ENCODE data around the gene RNF224.

Gene RNF224

DNA sequence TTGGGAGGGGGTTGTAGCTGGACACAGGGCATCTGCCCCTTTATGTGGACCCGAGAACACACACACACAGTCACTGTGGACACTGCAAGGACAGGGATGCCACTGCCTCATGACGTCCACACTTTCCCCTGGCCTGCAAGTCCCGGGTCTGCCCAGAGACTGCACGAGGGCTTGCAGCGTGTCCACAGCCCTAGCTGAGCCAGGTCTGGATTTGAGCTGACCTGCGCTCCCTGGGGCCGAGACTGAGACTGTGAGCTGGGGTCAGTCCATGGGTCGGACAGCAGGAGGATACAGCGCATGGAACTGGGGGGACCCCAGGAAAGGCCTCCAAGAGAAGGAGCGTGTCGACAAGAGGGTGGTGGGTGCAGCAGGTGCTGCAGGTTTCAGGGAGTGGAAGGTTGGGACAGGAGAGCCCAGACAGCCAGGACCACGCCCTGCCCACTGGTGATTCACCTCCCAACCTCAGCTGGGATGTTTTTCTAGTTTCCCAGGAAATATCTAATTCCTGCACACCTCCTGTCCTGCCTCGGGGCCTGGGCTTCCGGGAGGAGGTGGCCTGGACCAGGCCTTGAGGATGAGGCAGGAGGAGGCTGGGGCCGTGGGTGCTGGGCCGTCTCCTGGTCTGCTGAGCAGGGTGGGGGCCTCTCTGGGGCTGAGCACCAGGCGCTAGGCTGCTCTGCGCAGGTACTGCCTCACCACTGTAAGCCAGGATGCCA is 806 bp upstream of the RNF224 start:
- DNase-seq (ENCODE audit: low read depth in 2 of 3, low spot score in 1 of 3) = no peak

GRCh38 chr9:137227853-137228505 is 677 bp downstream of the RNF224 start:
- no peak for DNase-seq (ENCODE audit: low read depth in 2 of 3, low spot score in 1 of 3)

DNA sequence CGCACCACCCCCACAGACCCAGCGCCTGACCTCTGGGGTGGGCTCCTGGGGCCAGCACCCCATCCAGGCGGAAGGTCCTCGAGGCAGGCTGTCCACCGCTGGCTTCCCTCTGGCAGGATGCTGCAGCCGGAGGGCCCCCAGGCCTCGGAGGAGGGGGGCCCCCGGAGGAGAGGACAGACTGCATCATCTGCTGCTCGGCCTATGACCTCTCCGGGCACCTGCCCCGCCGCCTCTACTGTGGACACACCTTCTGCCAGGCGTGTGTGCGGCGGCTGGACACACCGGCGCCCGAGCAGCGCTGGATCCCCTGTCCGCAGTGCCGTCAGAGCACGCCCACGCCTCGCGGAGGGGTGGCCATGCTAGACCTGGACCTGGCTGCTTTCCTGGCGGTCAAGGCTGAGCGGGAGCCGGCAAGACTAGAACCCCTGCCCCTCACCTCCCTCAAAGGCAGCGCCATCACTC is 1.2 kb downstream of the RNF224 start:
- no peak for DNase-seq (ENCODE audit: low read depth in 2 of 3, low spot score in 1 of 3)

- DNase-seq (ENCODE audit: low read depth in 2 of 3, low spot score in 1 of 3) = no peak
Observed at GRCh38 chr9:137228968-137229896, 1.9 kb downstream of the RNF224 start.

GRCh38 chr9:137229903-137230704 is 2.8 kb downstream of the RNF224 start:
- no peak for DNase-seq (ENCODE audit: low read depth in 2 of 3, low spot score in 1 of 3)

DNA sequence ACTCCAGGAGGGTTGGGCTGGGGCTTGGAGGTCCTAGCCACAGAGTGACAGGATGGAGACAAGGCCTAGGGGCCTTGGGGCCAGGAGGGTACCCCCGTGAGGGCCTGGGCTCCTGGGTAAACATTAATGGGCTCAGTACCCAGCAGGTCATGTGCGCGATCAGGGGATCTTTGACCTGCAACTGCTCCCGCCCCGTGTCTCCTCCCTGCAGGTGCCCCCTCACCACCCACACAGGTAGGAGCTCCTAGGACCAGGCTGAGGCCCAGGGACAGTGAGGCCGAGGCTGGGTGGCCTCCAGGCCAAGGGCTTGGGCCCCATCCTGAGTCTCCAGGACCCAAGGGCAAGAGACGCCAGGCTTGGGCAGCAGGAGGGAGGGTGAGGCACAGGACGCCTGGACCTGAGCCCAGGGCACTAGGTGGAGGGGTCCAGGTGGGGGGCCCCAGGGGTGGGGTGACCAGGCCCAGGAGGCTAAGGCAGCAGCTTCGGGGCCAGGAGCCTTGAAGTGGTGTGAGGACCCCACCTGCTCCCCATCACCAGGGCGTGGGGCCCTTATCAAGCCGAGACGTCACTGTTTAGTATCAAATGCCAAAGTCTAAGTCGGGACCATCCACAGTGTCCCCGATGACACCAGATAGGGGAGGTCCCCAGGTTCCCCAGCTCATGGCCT is 3.5 kb downstream of the RNF224 start, which contains the start of gene SLC34A3:
Gene SLC34A3 (plus strand): TSS at position 197 of the 667 bp plus-strand sequence. CDS start 802 bp downstream, outside the sequence.
- DNase-seq (ENCODE audit: low read depth in 2 of 3, low spot score in 1 of 3) = no peak

- DNase-seq (ENCODE audit: low read depth in 2 of 3, low spot score in 1 of 3) = no peak
Observed at GRCh38 chr9:137231372-137232039, 4.2 kb downstream of the RNF224 start.

DNA sequence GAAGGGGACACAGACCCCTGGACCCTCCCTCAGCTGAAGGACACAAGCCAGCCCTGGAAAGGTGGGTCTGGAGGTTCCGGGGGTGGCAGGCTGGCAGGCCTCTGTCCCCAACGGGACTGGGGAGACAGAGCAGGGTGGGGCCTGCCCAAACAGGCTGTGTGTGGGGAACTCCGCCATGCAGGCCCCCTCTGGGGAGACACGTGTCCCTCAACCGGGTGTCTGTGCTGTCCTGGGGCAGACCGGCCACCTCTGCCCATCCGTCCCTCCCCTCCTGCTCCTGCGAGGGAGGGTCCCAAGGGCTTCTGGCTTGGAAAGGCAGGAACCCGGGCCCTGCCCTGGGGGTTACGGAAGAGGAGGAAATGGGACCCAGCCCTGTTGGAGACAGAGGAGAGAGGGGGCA is 4.8 kb downstream of the RNF224 start:
- no peak for DNase-seq (ENCODE audit: low read depth in 2 of 3, low spot score in 1 of 3)

GRCh38 chr9:137232510-137232909 is 5.2 kb downstream of the RNF224 start:
- DNase-seq (ENCODE audit: low read depth in 2 of 3, low spot score in 1 of 3) = no peak

GRCh38 chr9:137233143-137233980 is 6.1 kb downstream of the RNF224 start:
- no peak for DNase-seq (ENCODE audit: low read depth in 2 of 3, low spot score in 1 of 3)

- DNase-seq (ENCODE audit: low read depth in 2 of 3, low spot score in 1 of 3) = no peak
Observed at GRCh38 chr9:137234055-137234697, 6.9 kb downstream of the RNF224 start.

DNA sequence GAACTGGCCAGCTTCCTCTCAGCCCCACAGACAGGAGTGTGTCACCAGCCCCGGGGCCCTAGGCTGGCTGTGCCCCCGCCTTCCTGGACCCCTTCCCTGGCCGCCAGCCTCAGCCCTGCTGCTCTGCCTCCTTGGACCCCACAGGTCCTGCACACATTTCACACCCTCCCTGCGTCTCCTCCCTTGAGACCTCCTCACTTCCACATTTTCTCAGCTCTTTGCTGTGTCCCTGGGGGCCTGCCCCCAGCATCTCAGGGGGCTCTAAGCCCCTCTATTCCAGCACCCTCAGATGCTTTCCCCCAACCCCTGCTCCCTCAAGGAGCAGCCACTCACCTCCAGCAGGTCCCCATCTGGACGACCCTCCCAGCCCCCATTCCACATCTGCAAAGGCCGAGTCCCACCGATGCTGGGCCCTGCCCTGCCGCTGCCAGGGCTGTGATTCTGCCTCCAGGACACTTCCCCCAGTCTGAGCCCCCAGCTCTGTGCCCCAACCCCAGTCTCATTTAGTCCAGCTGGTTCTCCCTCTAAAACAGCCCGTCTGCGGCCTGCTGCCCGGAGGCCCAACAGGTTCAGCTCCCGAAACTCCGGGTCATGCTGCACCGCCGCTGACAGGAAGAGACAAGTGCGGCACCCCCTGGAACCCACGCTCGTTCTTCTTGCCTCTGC is 7.6 kb downstream of the RNF224 start:
- no peak for DNase-seq (ENCODE audit: low read depth in 2 of 3, low spot score in 1 of 3)

GRCh38 chr9:137235424-137236237 is 8.3 kb downstream of the RNF224 start:
- DNase-seq (ENCODE audit: low read depth in 2 of 3, low spot score in 1 of 3) = no peak

DNA sequence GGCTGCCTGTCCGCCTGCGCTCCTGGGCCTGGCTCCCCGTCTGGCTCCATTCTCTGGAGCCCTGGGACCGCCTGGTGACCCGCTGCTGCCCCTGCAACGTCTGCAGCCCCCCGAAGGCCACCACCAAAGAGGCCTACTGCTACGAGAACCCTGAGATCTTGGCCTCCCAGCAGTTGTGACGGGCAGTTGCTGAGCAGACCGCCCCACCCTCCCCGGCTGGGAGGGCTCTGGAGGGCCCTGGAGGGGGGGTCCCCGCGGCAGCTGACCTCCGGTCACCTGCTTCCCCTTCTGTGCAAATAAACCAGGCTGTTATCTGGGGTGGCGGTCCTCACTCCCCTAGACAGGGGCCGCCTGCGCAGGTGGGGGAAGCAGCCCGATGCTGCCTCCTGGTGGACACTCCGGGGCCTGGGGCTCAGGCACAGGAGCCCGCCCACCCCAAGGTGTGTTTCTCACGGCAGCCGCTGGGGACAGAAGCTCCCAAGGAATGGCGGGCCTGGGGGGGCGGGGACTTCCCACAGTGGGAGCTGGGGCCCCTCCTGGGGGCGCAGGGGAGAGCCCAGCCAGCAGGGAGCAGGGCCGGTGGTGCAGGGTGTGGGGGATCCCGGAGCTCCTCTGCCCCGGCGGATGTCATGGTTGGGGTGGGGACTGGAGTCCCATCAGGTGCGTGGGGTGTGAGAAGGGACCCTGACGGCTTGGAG is 9.1 kb downstream of the RNF224 start:
- DNase-seq (ENCODE audit: low read depth in 2 of 3, low spot score in 1 of 3) = peak; percentile 80 to 90 (median 87)

GRCh38 chr9:137236936-137237421 is 9.7 kb downstream of the RNF224 start:
- DNase-seq (ENCODE audit: low read depth in 2 of 3, low spot score in 1 of 3) = no peak
